Measurements from ENCODE around the gene FADS3. TPM values are rescaled to one million over a fixed set of nuclear protein-coding genes. Genes with fewer than 3 reads are reported as not detected.

Gene FADS3
- total and polyA plus RNA-seq, 2 of the 4 experiments (the other 2 are of a cell fraction): 54.5 to 110 TPM

GRCh38 chr11:61905801-61906521 is 14.6 kb upstream of the FADS3 start:
- H3K4me3 ChIP-seq (ENCODE audit: insufficient read depth, low read depth, low read length): no peak overlapping the region
- in situ Hi-C loops (cut with MboI; ENCODE audit: low sequenced_read_pairs) (no loop called here), intact Hi-C loops (cut with micrococcal nuclease) (no loop called here), dilution Hi-C loops (cut with HindIII; ENCODE audit: low sequenced_read_pairs, unreplicated experiment) (no loop called here)
- H3K56ac ChIP-seq (ENCODE audit: extremely low read depth, insufficient read depth, low read length): no peak overlapping the region
- H2BK120ac ChIP-seq (ENCODE audit: low read depth, low read length): no peak overlapping the region
- H2BK5ac ChIP-seq (ENCODE audit: low read depth, low read length, poor library complexity, severe bottlenecking): no peak overlapping the region
- TF ChIP-seq BHLHE40 (IDR thresholded peaks at IDR 0.05; ENCODE audit: low read depth, low read length) (no peak), POLR2A (IDR thresholded peaks at IDR 0.05; ENCODE audit: low read depth, low read length) (no peak), CHD1 (IDR thresholded peaks at IDR 0.05; ENCODE audit: low read depth, low read length) (no peak), MAZ (IDR thresholded peaks at IDR 0.05; ENCODE audit: borderline replicate concordance, low read depth, low read length) (no peak), CEBPB (IDR thresholded peaks at IDR 0.05; ENCODE audit: low read depth, low read length) (no peak), RFX5 (IDR thresholded peaks at IDR 0.05; ENCODE audit: low read depth, low read length) (no peak), RCOR1 (IDR thresholded peaks at IDR 0.05; ENCODE audit: insufficient replicate concordance, low read length) (no peak), MXI1 (IDR thresholded peaks at IDR 0.05; ENCODE audit: borderline replicate concordance, low read depth, low read length) (no peak), USF2 (IDR thresholded peaks at IDR 0.05; ENCODE audit: low read depth, low read length) (no peak), MAFK (IDR thresholded peaks at IDR 0.05; ENCODE audit: low read depth, low read length) (no peak), NFE2L2 (IDR thresholded peaks at IDR 0.05; ENCODE audit: low read depth, low read length) (no peak), SMC3 (IDR thresholded peaks at IDR 0.05; ENCODE audit: low read depth, low read length) (no peak), RAD21 (IDR thresholded peaks at IDR 0.05; ENCODE audit: low read length) (no peak), ELK1 (IDR thresholded peaks at IDR 0.05; ENCODE audit: borderline replicate concordance, low read depth, low read length) (no peak), CTCF (conservative IDR thresholded peaks at IDR 0.05; ENCODE audit: low read depth, low read length) (no peak), FOS (IDR thresholded peaks at IDR 0.05; ENCODE audit: low read depth, low read length) (no peak)
- H3K4me1 ChIP-seq (ENCODE audit: control insufficient read depth, insufficient read depth, low read length): no peaks in the 10 kb centered on the region
- CTCF ChIA-PET: interaction anchor here (0.6 to 3.7 kb wide), 2 partner anchors 35 to 176 kb away, joined by 3 to 13 read pairs; no protein-coding TSS in a partner anchor
- no peak overlapping the region for H2AFZ ChIP-seq (replicated peaks; ENCODE audit: low read length, poor library complexity)
- H3K9ac ChIP-seq (ENCODE audit: low read depth, low read length): no peak overlapping the region
- H3K9me3 ChIP-seq (ENCODE audit: control insufficient read depth, insufficient read depth, low read length): no peaks in the 10 kb centered on the region
- no peak overlapping the region for H4K5ac ChIP-seq (ENCODE audit: low read depth, low read length)
- 77% methylated on average over 3 of the region's 14 CpGs; no CpG with 5 or more reads in 1 of the 2 experiments for WGBS, 2 experiments (ENCODE audit: extremely low coverage in 2 of 2, insufficient read length in 1 of 2)
- H3K27me3 ChIP-seq (ENCODE audit: control insufficient read depth, insufficient read depth, low read length): no peaks in the 10 kb centered on the region
- H3K23ac ChIP-seq (ENCODE audit: low read depth, low read length): no peak overlapping the region
- no peaks in the 10 kb centered on the region for H3K79me1 ChIP-seq (ENCODE audit: low read depth in 1 of 2, low read length in 2 of 2)
- no TSS peak for BruUV-seq (replicated peaks)
- H3K4me2 ChIP-seq (ENCODE audit: low read depth, low read length): no peak overlapping the region
- no peak overlapping the region for H3K4ac ChIP-seq (ENCODE audit: low read depth, low read length)
- no peak overlapping the region for H2BK15ac ChIP-seq (ENCODE audit: low read depth, low read length)
- no peak overlapping the region for H2AK9ac ChIP-seq (replicated peaks; ENCODE audit: low read depth, low read length, poor library complexity)
- POLR2A ChIA-PET (ENCODE audit: unreplicated experiment): no interaction called here
- H2BK20ac ChIP-seq (ENCODE audit: low read depth, low read length): no peak overlapping the region
- no peak overlapping the region for H2AK5ac ChIP-seq (ENCODE audit: low read depth, low read length)
- no peak overlapping the region for H3K14ac ChIP-seq (replicated peaks; ENCODE audit: low read depth, low read length)
- peaks cover 1% of the 10 kb centered on the region; the same call in 1 of the 2 replicates for H3K36me3 ChIP-seq (ENCODE audit: control insufficient read depth, insufficient read depth, low read length)
- H3K27ac ChIP-seq (ENCODE audit: insufficient read depth, low read length): no peak overlapping the region
- H3K18ac ChIP-seq (ENCODE audit: low read depth, low read length): no peak overlapping the region
- ATAC-seq (ENCODE audit: low read depth) (no peak), DNase-seq (no peak)
- H4K91ac ChIP-seq (ENCODE audit: insufficient read depth, low read depth, low read length): no peak overlapping the region
- no peak overlapping the region for H4K8ac ChIP-seq (ENCODE audit: low read depth in 2 of 2, low read length in 2 of 2)
- H4K20me1 ChIP-seq (ENCODE audit: insufficient read depth, low read length): 0 out of 2 replicates have a peak, but pooled peaks cover 3% of the 10 kb centered on the region
- H3K9me1 ChIP-seq (ENCODE audit: insufficient read depth, low read length): no peaks in the 10 kb centered on the region
